ENCODE results near the gene TEX13A. TPM values are rescaled to one million over a fixed set of nuclear protein-coding genes. Genes with fewer than 3 reads are reported as not detected.
"Not testable (repeated sequence)": the region's sequence is repeated elsewhere in the genome, so short reads cannot be mapped to it uniquely, and the experiment has no call there.

Gene TEX13A, protein sequence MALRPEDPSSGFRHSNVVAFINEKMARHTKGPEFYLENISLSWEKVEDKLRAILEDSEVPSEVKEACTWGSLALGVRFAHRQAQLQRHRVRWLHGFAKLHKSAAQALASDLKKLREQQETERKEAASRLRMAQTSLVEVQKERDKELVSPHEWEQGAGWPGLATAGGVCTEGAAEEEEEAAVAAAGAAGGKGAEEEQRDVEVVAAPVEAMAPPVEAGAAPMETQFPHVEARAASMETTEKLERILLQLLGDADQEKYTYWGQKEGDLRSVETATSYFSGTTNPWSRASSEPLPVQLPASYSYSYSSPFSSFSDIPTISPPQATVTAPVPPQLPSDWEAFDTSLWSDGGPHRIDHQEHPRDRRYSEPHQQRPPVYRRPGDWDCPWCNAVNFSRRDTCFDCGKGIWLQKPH
- not detected in 2 replicates for total RNA-seq (2014; rRNA removed; shearing (Covaris generic))

DNA sequence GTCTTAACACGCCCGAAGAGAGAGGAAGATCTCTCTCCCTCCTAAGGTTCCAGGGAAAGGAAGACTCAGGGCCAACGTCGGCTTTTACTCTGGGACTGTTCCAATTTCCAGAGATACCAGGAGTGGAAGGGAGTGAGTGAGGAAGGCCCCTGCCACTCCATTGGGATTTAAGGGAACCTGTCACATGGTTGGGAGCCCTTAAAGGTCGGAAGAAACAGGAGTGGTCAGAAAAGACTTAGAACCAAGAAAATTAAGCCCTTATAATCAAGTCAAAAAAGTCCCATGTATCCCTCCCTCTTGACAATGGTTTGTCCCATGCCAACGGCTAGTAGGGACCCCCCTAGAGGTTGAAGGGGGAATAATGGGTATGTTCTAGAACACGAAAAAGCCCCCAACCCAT, at the start of gene TEX13A:
TEX13A (minus strand) TSS at position 59 of the 400 bp plus-strand sequence. CDS start 297 bp downstream, outside the sequence.
- Histone ChIP-seq H3K36me3 (replicated peaks; ENCODE audit: control insufficient read depth, insufficient read depth, low read length) (no peaks in the 10 kb centered on the region), H3K27me3 (ENCODE audit: control insufficient read depth, insufficient read depth, low read length) (no peaks in the 10 kb centered on the region), H3K4me3 (ENCODE audit: insufficient read depth, low read depth, low read length) (no peak within 1 kb of the TSS)
- DNase-seq = no peak

DNA sequence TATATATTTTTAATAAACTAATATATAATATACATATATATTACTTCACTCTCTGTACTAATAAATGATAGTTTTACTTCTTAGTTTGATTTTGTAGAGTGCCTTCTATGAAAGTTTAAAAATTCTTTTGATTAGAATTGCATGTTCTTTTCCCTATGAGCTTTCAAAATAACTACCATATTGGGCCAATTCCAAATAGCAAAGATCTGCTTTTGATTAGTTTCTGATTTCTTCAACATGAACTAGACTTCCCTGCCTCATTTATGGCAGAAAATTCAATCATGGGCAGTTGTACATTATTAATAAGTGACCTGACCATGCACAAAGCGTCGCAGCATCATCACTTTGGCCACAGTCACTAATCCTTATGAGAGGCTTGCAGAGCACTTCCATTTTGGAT, 48.9 kb upstream of the TEX13A start:
- H3K4me3 ChIP-seq (ENCODE audit: insufficient read depth, low read depth, low read length) = no peak overlapping the region
- no peak for DNase-seq
- no peaks in the 10 kb centered on the region for H3K27me3 ChIP-seq (ENCODE audit: control insufficient read depth, insufficient read depth, low read length)
- no peaks in the 10 kb centered on the region for H3K36me3 ChIP-seq (replicated peaks; ENCODE audit: control insufficient read depth, insufficient read depth, low read length)

DNA sequence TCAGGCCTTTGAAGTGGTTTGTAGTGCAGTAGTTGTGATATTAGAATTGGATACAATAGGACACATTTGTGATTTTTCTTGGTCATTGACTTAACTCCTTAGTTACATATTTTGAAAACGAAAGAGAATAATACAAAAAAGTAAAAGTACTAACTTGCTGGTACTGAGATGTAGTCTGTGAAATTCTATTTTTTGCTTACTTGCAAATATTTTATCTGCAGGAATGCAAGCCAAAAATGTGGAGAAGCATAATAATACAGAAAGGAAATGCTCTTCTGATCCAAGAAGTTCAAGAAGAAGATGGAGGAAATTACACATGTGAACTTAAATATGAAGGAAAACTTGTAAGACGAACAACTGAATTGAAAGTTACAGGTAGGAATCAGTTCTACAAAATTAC, 46.7 kb upstream of the TEX13A start:
- Histone ChIP-seq H3K27me3 (ENCODE audit: control insufficient read depth, insufficient read depth, low read length) (no peaks in the 10 kb centered on the region), H3K36me3 (replicated peaks; ENCODE audit: control insufficient read depth, insufficient read depth, low read length) (no peaks in the 10 kb centered on the region), H3K4me3 (ENCODE audit: insufficient read depth, low read depth, low read length) (no peak overlapping the region)
- DNase-seq = no peak

DNA sequence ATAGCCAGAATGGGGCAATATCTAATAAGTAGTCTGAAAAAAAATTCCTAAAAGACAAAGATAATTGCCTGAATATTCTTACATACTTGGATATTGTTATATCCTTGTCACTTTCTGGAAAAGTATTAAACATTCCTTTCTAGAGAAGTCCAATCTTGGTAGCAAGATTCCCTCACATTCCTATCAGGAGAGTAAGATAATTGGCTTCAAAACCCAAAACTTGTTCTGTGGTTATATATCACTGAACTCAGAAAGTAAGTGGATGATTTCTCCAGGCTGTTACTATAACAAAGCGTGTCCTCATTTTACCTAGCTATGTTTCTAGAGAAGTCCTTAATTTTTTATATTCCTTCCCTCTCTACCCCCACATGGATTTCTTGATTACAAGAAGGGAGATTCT, 46.0 kb upstream of the TEX13A start:
- no peak overlapping the region for H3K4me3 ChIP-seq (ENCODE audit: insufficient read depth, low read depth, low read length)
- no peak for DNase-seq

DNA sequence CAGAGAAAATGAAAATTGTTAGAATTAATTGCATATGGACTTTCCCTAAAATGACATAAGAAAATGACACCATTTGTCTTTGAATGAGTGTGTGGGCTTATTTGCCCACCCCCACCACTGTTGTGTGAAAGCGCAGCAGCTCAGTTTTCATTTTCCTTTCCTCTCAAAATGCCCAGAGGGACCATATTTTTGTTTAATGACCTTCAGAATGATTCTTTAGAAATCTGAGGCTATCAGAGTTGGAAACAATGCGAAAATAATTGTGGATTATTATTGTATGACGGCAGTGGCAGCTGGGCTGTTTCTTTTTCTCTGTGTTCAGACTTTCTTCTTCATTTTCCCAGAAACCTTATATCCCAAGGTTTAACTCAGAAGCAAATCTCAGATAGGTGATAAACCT, 44.6 kb upstream of the TEX13A start:
- Histone ChIP-seq H3K4me3 (ENCODE audit: insufficient read depth, low read depth, low read length) (no peak overlapping the region), H3K36me3 (replicated peaks; ENCODE audit: control insufficient read depth, insufficient read depth, low read length) (no peaks in the 10 kb centered on the region)
- DNase-seq = no peak

More for the DNA sequence above, 46.0 kb upstream of the TEX13A start:
- Histone ChIP-seq H3K27me3 (ENCODE audit: control insufficient read depth, insufficient read depth, low read length) (no peaks in the 10 kb centered on the region), H3K36me3 (replicated peaks; ENCODE audit: control insufficient read depth, insufficient read depth, low read length) (no peaks in the 10 kb centered on the region)

DNA sequence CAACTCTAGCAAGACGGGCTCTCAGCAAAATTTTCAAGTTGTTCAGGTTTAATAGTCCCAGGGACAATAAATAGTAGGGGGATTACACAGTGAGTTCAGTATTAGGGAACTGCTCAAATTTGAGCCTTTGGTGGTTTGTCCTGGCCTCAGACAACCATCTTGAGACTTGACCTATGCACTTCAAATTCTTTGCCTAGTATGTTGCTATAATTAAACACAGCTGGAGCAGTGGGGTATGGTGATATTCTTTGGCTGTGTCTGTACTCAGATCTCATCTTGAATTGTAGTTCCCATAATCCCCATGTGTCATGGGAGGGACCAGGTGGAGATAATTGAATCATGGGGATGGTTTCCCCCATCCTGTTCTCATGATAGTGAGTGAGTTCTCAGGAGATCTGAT, 43.3 kb upstream of the TEX13A start:
- Histone ChIP-seq H3K4me3 (ENCODE audit: insufficient read depth, low read depth, low read length) (no peak overlapping the region), H3K27me3 (ENCODE audit: control insufficient read depth, insufficient read depth, low read length) (no peaks in the 10 kb centered on the region), H3K36me3 (replicated peaks; ENCODE audit: control insufficient read depth, insufficient read depth, low read length) (no peaks in the 10 kb centered on the region)
- no peak for DNase-seq

More for the DNA sequence above, 44.6 kb upstream of the TEX13A start:
- H3K27me3 ChIP-seq (ENCODE audit: control insufficient read depth, insufficient read depth, low read length) = no peaks in the 10 kb centered on the region

DNA sequence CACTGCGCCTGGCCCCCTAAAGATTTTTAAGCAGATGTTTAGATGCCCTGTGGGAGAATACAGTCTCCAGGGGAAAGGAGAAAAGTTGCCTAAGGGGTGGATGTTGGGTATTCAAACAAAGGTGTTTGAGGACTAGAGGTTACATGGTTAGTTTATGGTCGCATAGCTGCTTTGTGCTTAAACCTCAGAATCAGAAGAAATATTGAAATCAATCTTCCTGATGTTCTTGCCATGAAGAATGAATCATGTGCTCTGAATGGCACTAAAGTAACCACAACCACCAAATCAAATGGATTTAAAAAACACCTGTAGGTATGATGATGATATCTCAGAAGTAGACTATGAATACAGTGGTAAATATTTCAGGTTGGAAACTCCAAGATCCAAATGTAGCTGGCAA, 42.7 kb upstream of the TEX13A start:
- H3K27me3 ChIP-seq (ENCODE audit: control insufficient read depth, insufficient read depth, low read length) = no peaks in the 10 kb centered on the region
- H3K4me3 ChIP-seq (ENCODE audit: insufficient read depth, low read depth, low read length) = no peak overlapping the region
- H3K36me3 ChIP-seq (replicated peaks; ENCODE audit: control insufficient read depth, insufficient read depth, low read length) = no peaks in the 10 kb centered on the region
- no peak for DNase-seq

DNA sequence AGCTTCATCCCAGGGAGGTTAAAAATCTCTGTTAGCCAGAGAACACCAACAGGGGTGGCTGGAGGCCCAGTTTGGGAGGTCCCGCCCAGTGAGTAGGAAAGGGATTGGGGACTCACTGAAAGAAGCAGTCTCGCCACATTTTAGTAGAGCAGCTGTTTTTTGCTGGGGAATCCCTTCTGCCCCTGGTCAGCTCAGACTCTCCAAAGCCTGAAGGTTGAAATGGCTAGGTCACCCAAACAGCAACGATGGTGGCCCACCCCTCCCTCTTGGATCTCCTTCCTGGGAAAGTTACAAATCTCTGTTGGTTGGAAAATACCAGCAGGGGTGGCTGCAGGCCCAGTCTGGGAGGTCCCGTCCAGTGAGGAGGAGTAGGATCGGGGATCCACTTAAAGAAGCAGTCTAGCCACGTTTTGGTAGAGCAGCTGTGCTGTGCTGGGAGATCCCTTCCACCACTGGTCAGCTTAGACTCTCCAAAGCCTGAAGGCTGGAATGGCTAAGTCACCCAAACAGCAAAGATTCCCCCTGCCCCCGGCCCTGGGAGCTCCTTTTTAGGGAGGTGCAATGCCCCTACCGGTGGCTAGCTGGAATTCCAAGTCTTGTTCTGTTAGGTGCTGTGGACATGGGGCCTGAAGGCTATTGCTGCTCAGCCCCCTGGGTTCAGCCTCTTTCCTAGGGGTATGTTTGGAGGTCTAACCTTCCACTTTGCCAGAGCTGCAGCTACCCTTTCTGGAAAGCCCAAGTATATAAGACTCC, 40.0 kb upstream of the TEX13A start:
- Histone ChIP-seq H3K4me3 (ENCODE audit: insufficient read depth, low read depth, low read length) (no peak overlapping the region), H3K36me3 (replicated peaks; ENCODE audit: control insufficient read depth, insufficient read depth, low read length) (no peaks in the 10 kb centered on the region), H3K27me3 (ENCODE audit: control insufficient read depth, insufficient read depth, low read length) (no peaks in the 10 kb centered on the region)
- no peak for DNase-seq

DNA sequence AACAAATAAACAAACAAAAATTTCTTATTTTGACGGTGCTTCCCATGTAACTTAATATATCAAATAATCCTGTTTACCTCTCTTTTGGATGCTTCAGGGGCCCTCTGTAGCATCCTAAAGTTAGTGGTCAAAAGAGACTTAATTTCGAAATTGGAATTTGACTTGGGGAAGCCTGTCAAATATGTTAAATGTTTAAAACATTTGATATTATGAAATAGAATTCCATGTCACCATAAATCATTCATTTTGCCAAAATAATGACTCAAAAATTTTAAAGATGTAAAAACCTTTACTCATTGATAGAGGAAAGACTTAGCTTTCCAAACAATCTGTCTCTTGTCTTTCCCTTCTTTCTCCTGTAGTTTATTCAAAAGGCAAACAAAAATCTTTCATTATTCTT, 20.6 kb upstream of the TEX13A start:
- no peaks in the 10 kb centered on the region for H3K27me3 ChIP-seq (ENCODE audit: control insufficient read depth, insufficient read depth, low read length)
- DNase-seq = no peak
- H3K4me3 ChIP-seq (ENCODE audit: insufficient read depth, low read depth, low read length) = no peak overlapping the region
- no peaks in the 10 kb centered on the region for H3K36me3 ChIP-seq (replicated peaks; ENCODE audit: control insufficient read depth, insufficient read depth, low read length)

DNA sequence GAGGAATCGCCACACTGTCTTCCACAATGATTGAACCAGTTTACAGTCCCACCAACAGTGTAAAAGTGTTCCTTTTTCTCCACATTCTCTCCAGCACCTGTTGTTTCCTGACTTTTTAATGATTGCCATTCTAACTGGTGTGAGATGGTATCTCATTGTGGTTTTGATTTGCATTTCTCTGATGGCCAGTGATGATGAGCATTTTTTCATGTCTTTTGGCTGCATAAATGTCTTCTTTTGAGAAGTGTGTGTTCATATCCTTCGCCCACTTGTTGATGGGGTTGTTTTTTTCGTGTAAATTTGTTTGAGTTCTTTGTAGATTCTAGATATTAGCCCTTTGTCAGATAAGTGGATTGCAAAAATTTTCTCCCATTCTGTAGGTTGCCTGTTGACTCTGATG, 16.9 kb upstream of the TEX13A start:
- not testable (repeated sequence) for DNase-seq; H3K27me3 ChIP-seq (ENCODE audit: control insufficient read depth, insufficient read depth, low read length); H3K4me3 ChIP-seq (ENCODE audit: insufficient read depth, low read depth, low read length); H3K36me3 ChIP-seq (replicated peaks; ENCODE audit: control insufficient read depth, insufficient read depth, low read length)

DNA sequence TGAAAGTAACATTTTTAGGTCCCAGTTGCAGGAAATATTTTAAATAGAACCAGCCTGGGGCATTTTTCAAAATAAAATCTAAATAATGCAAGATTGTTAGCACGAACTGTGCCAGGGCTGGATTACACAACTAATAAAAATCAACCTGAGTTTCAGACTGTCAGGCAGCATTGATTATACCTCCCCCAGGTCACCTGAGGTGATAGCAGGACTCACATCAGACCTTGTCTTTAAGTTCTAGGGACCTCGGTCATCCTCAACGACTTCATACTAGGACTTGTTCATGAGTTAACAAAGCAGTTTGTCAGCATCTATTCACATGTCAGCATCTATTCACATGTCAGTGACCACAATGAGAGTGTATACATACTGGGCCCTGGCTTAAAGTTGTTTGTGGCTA, 8.7 kb upstream of the TEX13A start:
- no peak for DNase-seq
- no peaks in the 10 kb centered on the region for H3K27me3 ChIP-seq (ENCODE audit: control insufficient read depth, insufficient read depth, low read length)
- no peaks in the 10 kb centered on the region for H3K36me3 ChIP-seq (replicated peaks; ENCODE audit: control insufficient read depth, insufficient read depth, low read length)
- H3K4me3 ChIP-seq (ENCODE audit: insufficient read depth, low read depth, low read length) = no peak overlapping the region

DNA sequence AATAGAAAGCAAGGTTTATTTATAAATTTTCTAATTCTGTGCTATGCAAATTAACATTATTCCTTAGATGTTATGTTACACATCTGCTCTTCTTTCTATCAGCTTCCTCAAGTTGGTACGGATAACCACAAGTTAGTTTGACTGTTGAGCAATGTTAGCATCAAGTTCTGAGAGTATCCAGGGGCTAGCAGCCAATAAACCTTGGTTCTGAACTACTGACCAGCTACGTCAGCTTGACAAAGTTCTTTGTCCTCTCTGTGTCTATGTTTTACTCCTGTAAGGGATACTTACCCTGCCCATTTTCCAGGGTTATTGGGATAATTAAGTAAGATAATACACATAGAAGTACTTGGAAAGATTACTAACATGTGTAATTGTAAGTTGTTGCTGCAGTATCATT, 8.1 kb upstream of the TEX13A start:
- Histone ChIP-seq H3K4me3 (ENCODE audit: insufficient read depth, low read depth, low read length) (no peak overlapping the region), H3K27me3 (ENCODE audit: control insufficient read depth, insufficient read depth, low read length) (no peaks in the 10 kb centered on the region), H3K36me3 (replicated peaks; ENCODE audit: control insufficient read depth, insufficient read depth, low read length) (no peaks in the 10 kb centered on the region)
- no peak for DNase-seq

DNA sequence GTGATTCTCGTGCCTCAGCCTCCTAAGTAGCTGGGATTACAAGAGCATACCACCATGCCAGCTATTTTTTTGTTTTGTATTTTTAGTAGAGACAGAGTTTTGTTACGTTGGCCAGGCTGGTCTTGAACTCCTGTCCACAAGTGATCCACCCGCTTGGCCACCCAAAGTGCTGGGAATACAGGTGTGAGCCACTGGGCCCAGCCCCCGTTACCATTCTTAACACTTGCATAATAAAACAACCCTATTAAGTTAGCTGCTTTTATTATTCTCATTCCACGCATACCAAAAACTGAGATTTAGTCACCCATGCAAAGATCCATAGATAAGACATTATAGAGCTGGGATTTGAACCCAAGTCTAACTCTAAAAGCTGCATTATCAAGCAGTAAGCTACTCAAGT, 6.0 kb upstream of the TEX13A start:
- Histone ChIP-seq H3K27me3 (ENCODE audit: control insufficient read depth, insufficient read depth, low read length) (no peaks in the 10 kb centered on the region), H3K4me3 (ENCODE audit: insufficient read depth, low read depth, low read length) (no peak overlapping the region), H3K36me3 (replicated peaks; ENCODE audit: control insufficient read depth, insufficient read depth, low read length) (no peaks in the 10 kb centered on the region)
- no peak for DNase-seq

DNA sequence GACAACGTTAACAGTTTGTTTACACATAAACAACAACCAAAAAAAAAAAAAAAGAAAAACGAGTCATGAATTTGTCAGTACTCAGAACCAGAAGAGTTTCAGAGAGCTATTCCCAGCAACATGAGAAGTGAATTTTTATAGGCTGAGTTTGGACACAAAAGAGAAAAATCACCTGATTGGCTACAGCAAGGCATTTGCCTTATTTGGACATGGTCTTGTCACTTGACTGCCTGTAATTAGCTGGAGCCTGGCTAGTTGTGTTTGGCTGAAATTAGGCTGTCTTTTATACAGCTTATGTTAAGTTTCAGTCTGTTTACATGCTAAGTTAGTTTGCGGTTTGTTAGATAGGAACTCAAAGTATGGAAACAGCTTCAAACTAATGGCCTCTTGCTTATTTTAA, 880 bp upstream of the TEX13A start:
- no peak for DNase-seq
- no peaks in the 10 kb centered on the region for H3K36me3 ChIP-seq (replicated peaks; ENCODE audit: control insufficient read depth, insufficient read depth, low read length)
- H3K27me3 ChIP-seq (ENCODE audit: control insufficient read depth, insufficient read depth, low read length) = no peaks in the 10 kb centered on the region
- H3K4me3 ChIP-seq (ENCODE audit: insufficient read depth, low read depth, low read length) = no peak overlapping the region

Measured in H7 (cell line).